ENCODE measurements around the gene ERBB4.
"Not testable (repeated sequence)": the region's sequence is repeated elsewhere in the genome, so short reads cannot be mapped to it uniquely, and the experiment has no call there.

Gene ERBB4

DNA sequence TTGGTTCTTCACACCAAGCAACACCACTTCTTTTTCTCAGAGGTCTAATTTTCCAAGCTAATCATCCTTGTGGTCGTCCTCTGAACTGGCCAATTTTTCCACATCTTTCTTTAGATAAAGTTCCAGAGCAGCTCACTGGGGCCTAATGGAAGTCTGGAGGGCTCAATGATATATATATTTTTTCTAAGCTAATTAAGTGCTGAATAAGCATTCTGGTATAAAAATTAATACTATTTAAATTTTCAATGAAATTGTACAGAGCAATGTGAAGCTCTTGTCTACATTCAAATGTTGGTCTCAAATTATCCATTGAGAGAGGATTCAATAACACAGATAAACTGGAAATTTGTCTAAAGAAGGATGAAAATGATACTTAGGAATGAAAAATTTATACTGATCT lies 866.6 kb downstream of the ERBB4 start:
- no peak for DNase-seq

- DNase-seq, result no peak
Measured at GRCh38 chr2:211665299-211665698, 873.3 kb downstream of the ERBB4 start.

DNA sequence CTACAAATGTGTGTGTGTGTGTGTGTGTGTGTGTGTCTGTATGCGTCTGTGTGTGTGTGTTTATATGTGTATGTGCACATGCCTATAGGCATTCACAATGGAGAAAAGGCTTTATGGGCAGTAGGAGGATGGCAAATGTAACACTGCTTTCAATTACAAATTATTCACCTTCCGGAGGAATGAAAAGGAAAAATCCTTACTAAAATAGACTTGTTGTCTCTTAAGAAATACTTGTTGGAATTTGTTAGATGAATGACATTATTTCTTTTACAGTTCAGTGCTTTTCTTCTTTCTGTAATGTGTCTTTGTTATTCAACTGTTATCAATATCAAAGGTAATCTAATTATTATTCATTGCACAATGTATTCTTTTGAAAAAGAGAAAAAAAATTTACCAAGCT lies 874.3 kb downstream of the ERBB4 start:
- DNase-seq, result no peak

DNA sequence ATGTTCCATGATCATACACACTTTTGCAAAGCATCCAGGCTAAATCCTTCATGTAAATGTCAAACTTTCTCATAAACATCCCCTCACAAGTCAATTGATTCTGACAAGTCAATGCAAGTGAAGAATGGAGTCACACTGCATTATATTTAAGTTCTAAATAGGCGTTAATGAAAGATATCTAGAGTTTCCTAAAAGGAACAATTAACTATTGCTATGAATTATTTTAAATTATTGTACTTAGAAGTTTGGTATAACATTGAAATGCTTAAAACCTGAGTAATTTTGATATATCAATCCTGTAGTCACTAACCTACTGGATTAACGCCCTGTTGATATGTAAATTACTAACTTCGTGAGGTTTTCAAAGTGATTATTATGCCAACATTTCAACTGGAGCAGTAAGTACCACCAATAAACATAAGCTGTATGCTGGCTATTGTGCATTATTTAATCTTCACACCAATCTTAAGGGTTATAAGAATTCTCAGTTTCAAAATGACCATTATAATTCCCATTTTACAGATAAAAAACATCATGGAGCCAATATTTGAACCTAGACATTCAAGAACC lies 884.3 kb downstream of the ERBB4 start:
- no peak for DNase-seq

DNA sequence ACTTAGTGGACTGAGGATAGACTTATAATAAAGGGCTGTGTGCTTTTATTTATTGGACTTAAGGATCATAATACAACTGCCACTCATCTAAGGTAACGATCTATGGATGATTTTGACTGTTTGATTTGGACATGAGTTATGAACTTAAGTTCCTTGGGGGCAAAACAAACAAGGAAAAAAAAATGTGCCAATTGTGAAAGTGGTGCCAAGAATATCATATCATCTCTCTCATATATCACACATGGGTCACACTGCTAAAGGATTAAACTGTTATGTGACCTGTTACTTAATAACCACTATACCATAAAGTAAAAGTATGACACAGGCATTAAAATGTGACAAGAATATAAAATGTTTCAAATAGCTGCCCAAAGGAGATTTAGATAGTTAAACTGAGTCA lies 886.3 kb downstream of the ERBB4 start:
- DNase-seq, result no peak

DNA sequence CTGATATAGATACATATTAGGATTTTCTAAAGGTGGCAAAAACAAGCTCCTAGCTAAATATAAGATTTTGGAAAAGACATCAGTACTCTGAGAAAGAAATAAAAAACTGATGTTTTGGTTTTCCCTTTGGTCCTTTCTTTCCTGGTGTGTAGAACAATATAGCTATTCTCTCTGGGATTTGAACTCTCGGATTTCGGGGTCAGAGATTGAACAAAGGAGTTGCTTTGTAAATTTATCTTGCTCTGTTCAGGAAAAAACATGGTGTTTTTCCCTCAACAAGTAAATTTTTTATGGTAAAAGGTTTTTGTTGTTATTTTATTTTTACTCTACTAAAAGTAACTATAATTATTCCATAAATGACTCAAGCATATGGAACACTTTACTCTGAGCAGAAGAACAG lies 889.3 kb downstream of the ERBB4 start:
- no peak for DNase-seq

- no peak for DNase-seq
Measured at GRCh38 chr2:211631503-211631902, 907.1 kb downstream of the ERBB4 start.

DNA sequence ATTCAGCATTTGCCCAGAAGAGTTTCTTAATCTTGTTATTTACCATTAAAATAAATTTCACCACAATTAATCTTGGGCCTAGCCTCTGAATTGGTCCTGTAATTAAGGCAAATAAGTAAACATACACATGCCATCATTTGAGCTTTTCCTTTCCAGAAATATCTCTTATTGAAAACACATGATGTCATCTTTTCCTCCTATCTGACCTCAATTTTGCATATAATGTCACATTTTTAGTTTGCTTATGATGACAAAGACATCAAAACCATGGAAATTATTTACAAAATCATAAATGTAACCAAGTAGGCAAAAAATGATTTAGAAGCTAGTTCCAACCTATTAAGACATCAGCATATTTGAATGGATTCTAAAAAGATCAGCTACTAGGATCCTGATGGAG lies 915.5 kb downstream of the ERBB4 start:
- DNase-seq, result no peak

DNA sequence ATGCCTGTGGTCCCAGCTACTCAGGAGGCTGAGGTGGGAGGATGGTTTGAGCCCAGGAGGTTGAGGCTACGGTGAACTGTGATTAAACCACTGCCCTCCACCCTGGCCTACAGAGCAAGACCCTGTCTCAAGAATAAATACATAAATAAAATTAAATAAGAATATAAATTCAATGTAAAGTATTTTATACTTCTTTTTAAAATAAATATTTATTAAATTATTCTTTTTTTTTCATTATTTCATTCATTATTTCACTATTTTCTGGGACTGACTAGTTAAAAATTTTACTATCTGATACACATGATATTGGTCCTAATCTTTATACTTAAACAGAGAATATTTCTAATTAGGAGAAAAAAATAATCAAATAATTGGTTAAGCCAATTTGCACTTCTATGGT lies 917.6 kb downstream of the ERBB4 start:
- DNase-seq, result no peak

DNA sequence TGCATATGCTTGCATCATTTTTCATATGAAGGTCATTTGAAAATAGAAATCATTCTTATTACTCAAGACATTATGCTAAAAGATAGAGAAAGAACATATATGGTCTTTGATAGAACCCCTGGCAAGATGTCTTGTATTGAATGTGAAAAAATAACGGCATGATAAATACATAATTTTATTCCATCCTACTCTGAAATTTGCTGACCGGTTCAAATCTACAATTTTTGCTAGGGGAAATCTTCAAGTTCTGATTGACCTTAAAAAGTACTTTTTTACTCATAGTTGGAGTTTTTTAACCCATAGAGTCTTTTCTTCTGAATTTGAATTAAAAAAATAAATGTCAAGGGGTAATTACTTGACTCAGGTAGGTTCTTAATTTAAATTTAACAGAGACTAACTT lies 920.8 kb downstream of the ERBB4 start:
- no peak for DNase-seq

DNA sequence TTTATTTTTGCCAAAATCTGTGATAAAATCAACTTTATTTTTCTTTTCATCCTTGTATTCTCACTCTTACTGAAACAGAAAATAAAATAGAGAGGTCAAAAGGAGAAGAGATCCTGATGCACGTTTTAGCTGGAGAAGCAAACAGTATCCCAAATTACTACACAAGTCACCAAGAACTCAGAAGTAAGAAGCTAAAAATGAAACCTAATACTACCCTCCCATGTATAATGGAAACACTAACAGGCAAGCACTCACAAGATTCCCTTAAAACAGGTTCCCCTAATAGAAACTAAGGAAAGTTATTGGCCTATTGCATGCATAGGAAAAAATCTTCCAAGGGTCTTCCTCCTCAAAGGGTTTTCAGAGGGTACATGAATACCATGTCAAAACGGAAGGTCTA lies 927.0 kb downstream of the ERBB4 start:
- no peak for DNase-seq

DNA sequence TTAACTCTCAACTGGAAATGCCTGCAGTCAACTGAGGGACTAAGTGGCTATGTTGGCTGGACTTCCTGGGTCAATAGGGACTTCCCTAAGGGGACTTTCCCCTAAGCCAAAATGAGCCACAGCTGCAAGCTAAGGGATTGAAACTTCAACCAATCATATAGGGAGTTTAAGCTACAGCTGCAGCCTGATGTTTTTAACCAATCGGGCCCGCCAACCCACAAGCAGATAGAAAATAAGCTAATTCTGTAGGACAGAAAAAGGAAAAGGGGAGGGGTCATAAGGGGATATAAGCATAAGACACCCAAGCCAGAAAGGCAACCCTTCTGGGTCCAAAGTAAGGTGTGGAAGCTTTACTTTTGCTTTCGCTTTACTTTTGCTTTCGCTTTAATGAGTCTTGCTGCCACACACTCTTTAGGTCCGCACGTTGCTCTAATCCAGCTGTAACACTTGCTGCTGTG lies 927.5 kb downstream of the ERBB4 start:
- no peak for DNase-seq

DNA sequence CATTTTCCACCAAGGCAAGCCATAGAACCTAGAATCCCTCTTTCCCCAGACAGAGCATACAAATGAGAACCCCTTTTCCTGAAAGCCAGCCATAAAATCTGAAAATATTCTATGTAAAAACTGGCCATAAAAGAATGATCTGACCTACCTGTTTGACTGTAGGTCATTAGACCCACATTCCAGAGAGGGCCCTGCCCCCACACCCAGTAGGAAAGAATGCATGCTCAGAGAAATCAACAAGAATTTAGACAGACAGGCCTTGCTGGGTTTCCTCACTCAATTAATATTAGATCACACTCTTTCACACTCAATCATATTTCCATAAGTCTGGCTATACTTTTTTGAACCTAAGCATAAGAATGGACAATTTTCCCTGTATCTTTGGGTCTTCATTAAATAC lies 929.5 kb downstream of the ERBB4 start:
- no peak for DNase-seq

GRCh38 chr2:211599146-211599545 lies 939.5 kb downstream of the ERBB4 start:
- no peak for DNase-seq

GRCh38 chr2:211598238-211598637 lies 940.4 kb downstream of the ERBB4 start:
- no peak for DNase-seq

DNA sequence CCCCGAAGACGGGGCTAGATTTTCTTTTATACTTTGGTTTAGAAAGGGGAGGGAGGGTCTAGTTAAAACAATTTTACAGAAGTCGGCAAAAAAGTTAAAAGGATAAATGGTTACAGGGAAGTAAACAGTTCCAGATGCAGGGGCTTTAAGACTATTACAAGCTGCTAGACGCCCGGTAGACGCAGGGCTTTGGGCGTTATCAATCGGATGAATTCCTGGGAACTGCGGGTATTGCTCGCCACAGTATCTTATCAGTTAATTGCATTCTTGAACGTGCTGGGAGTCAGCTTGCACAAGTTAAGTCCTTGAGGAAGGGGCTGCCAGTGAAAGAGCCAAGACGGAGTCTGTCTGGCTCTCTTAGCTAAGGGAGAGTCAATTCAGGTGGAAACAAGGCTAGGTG lies 946.6 kb downstream of the ERBB4 start:
- not testable (repeated sequence) for DNase-seq

DNA sequence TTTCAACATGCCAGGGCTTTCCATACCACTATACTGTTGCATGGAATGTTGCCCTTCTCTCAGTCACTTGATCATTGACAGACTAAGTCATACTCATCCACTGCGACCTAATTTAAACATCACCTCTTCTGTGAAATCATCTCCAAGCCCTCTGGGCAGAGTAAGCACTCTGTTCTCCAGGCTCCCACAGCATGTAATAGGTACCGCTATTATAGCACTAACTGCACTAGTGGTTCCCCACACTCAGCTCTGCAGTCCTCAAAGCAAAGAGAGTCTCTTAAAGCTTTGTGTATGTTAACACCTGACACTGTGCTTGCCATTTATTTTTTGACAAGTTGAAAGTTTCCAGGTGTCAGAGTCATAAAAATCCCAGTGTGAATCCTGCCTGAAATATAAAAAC lies 947.2 kb downstream of the ERBB4 start:
- no peak for DNase-seq

DNA sequence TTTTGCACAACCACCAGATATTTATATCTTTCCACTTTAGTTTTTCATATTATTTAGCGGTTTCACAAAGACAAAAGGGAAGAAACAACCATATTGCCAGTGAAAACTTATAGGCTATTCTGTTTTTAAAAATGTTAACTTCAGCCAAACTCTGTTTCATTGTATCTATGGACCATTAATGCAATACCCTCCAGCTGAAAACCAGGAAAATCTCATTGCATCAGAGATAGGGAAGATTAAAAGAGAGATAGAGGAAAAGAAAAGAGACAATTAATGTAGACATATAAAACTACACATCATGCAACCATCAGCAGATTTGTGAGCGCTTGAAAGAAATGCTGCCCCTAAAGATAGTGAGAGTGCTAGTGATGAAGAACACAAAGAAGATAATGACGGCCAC lies 970.2 kb downstream of the ERBB4 start:
- DNase-seq, result no peak

DNA sequence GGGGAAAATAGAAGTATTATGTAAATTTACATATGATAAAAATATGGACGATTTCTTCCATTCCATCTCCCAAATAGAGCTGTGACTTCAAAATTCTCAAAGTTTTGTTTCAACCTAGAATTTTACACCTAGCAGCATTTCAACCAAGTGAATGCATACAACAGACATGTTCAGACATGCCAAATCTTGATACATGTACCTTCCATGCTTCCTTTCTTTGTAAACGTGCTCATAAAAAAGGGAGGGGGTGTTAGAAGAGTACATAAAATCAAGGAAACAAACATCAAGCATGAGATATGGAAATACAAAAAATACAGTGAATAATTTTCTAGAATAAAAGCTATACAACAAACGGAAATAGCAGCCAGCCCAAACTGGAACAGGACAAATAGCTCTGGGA lies 974.2 kb downstream of the ERBB4 start:
- DNase-seq, result no peak

DNA sequence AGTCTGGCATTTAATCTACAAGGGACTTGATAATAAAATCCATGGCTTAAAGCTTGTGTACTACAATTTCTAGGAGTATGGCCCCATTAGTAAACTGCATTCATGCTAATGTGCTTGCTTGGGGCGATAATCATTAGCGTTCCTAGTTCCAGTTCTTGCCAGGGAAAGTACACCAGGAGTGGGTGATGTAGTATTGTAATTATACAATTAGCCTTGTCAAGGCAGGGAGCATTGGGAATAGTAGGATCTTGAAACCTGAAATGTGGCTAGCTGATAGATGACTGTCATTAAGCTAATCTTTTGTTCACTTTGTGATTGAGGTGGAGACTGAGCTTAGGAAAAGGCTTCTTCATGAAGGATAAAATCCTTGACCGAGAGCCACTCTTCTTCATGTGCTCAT lies 993.0 kb downstream of the ERBB4 start:
- DNase-seq, result no peak

- no peak for DNase-seq
Measured at GRCh38 chr2:211534632-211535031, 1004.0 kb downstream of the ERBB4 start.

DNA sequence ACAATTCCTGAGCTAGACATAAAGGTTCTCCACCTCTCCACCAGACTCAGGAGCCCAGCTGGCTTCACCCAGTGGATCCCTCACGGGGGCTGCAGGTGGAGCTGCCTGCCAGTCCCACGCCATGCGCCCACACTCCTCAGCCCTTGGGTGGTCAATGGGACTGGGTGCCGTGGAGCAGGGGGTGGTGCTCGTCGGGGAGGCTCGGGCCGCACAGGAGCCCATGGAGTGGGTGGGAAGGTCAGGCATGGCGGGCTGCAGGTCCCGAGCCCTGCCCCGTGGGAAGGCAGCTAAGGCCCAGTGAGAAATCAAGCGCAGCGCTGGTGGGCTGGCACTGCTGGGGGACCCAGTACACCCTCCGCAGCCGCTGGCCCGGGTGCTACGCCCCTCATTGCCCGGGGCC lies 1014.4 kb downstream of the ERBB4 start:
- not testable (repeated sequence) for DNase-seq

DNA sequence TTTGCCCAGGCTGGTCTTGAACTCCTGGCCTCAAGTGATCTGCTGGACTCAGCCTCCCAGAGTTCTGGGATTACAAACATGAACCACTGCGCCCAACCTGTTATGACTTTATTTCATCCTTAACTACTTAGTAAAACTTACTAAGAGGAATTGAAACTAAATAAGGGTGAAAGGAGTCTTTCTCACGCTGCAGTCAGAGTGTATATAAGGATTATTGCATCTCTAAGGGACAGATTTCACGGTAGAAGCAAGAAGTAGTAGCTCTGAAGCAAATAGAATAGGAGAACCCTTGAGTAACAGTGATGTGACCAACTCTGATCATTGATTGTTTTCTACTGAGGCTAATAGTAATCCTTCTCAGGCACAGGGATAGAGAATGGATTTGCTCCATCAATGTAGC lies 1022.1 kb downstream of the ERBB4 start:
- DNase-seq, result no peak

DNA sequence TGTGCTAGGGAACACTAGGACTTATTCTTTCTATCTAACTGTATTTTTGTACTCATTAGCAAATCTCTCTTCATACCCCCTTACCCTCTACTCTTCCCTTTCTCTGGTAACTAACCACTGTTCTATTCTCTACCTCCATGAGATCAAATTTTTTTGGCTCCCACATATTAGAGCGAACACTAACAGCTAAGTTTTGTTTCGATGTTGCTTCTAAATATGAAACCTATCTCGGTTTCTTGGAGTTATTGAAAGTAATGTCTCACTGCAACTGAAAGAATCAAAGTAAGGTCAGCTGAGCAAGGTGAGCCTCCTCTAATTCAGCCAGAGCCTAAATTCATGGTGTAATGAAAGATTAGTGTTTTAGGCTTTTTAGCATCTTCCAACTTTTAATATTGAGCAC lies 1024.6 kb downstream of the ERBB4 start:
- DNase-seq, result no peak

DNA sequence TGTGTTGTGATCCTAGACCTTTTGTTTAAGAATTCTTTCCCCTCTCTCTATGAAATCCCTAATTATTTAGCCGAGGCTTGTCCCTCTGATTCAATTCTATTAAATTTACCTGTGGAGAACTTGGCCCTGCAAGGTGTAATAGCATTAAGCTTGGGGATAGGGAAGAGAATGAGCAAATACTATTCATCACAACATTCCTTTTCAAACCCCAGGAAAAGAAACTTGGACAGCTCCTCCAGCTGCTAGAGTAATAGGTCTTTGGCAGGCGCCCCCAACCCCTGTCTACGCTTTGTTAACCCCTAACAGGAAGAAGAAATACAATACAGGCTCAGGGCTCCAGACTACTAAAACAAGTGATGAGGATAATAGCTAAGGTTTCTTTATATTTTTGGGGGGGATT lies 1025.2 kb downstream of the ERBB4 start:
- DNase-seq, result no peak

- no peak for DNase-seq
Measured at GRCh38 chr2:211512806-211513205, 1025.8 kb downstream of the ERBB4 start.

All from left hindlimb (tissue), 1 donor.